ENCODE measurements around the gene KCNMA1. TPM values are rescaled to one million over a fixed set of nuclear protein-coding genes. Genes with fewer than 3 reads are reported as not detected.

KCNMA1 gene
- total RNA-seq, 2 experiments from 2014 or later, result 0.55 to 1.5 TPM

- DNase-seq, result no peak
- peaks cover 15% of the 10 kb centered on the region for H3K27me3 Mint-ChIP-seq
- no peaks in the 10 kb centered on the region for H3K4me1 Mint-ChIP-seq
- CTCF ChIA-PET, result no interaction called here
- H3K9me3 Mint-ChIP-seq (ENCODE audit: low read depth), result no peaks in the 10 kb centered on the region
- H3K27ac Mint-ChIP-seq, result no peak overlapping the region
- no peaks in the 10 kb centered on the region for H3K36me3 Mint-ChIP-seq
- H3K4me3 Mint-ChIP-seq, result no peak overlapping the region
- ATAC-seq, result no peak
Observed at GRCh38 chr10:77202857-77203256, 434.8 kb downstream of the KCNMA1 start.

GRCh38 chr10:77201135-77202106 lies 436.2 kb downstream of the KCNMA1 start:
- Mint-ChIP-seq H3K4me3 (no peak overlapping the region), H3K36me3 (no peaks in the 10 kb centered on the region), H3K4me1 (no peaks in the 10 kb centered on the region), H3K27me3 (peaks cover 18% of the 10 kb centered on the region), H3K27ac (no peak overlapping the region), H3K9me3 (ENCODE audit: low read depth) (no peaks in the 10 kb centered on the region)
- CTCF ChIA-PET, result no interaction called here
- DNase-seq, result no peak
- ATAC-seq, result no peak

GRCh38 chr10:77197544-77197943 lies 440.1 kb downstream of the KCNMA1 start:
- DNase-seq, result no peak
- no peak for ATAC-seq

GRCh38 chr10:77196614-77197013 lies 441.0 kb downstream of the KCNMA1 start:
- CTCF ChIA-PET, result no interaction called here

More at GRCh38 chr10:77197544-77197943, 440.1 kb downstream of the KCNMA1 start:
- Mint-ChIP-seq H3K4me3 (no peak overlapping the region), H3K4me1 (no peaks in the 10 kb centered on the region), H3K27ac (no peak overlapping the region), H3K9me3 (ENCODE audit: low read depth) (no peaks in the 10 kb centered on the region), H3K27me3 (peaks cover 21% of the 10 kb centered on the region), H3K36me3 (no peaks in the 10 kb centered on the region)
- CTCF ChIA-PET, result interaction anchor here (0.6 kb wide), 1 partner anchor 522 kb away, joined by 3 read pairs; no protein-coding TSS in a partner anchor

GRCh38 chr10:77195101-77195500 lies 442.5 kb downstream of the KCNMA1 start:
- H3K9me3 Mint-ChIP-seq (ENCODE audit: low read depth), result no peaks in the 10 kb centered on the region
- CTCF ChIA-PET, result no interaction called here
- ATAC-seq (no peak), DNase-seq (no peak)
- peaks cover 20% of the 10 kb centered on the region for H3K27me3 Mint-ChIP-seq
- no peak overlapping the region for H3K27ac Mint-ChIP-seq
- no peaks in the 10 kb centered on the region for H3K36me3 Mint-ChIP-seq
- no peaks in the 10 kb centered on the region for H3K4me1 Mint-ChIP-seq
- H3K4me3 Mint-ChIP-seq, result no peak overlapping the region

More at GRCh38 chr10:77196614-77197013, 441.0 kb downstream of the KCNMA1 start:
- H3K27me3 Mint-ChIP-seq, result peaks cover 19% of the 10 kb centered on the region
- no peak overlapping the region for H3K4me3 Mint-ChIP-seq
- DNase-seq (no peak), ATAC-seq (no peak)
- H3K27ac Mint-ChIP-seq, result no peak overlapping the region
- H3K9me3 Mint-ChIP-seq (ENCODE audit: low read depth), result no peaks in the 10 kb centered on the region
- H3K36me3 Mint-ChIP-seq, result no peaks in the 10 kb centered on the region
- no peaks in the 10 kb centered on the region for H3K4me1 Mint-ChIP-seq

GRCh38 chr10:77193001-77193400 lies 444.6 kb downstream of the KCNMA1 start:
- H3K4me3 Mint-ChIP-seq, result no peak overlapping the region
- no peaks in the 10 kb centered on the region for H3K9me3 Mint-ChIP-seq (ENCODE audit: low read depth)
- ATAC-seq, result no peak
- H3K27me3 Mint-ChIP-seq, result peaks cover 24% of the 10 kb centered on the region
- H3K36me3 Mint-ChIP-seq, result no peaks in the 10 kb centered on the region
- no peaks in the 10 kb centered on the region for H3K4me1 Mint-ChIP-seq
- CTCF ChIA-PET, result interaction anchor here (1.1 kb wide), 1 partner anchor 19 kb away, joined by 5 read pairs; no protein-coding TSS in a partner anchor
- DNase-seq, result no peak
- H3K27ac Mint-ChIP-seq, result no peak overlapping the region

- Mint-ChIP-seq H3K27ac (no peak overlapping the region), H3K4me1 (no peaks in the 10 kb centered on the region), H3K27me3 (peaks cover 25% of the 10 kb centered on the region), H3K36me3 (no peaks in the 10 kb centered on the region), H3K9me3 (ENCODE audit: low read depth) (no peaks in the 10 kb centered on the region), H3K4me3 (no peak overlapping the region)
- DNase-seq, result no peak
- CTCF ChIA-PET, result interaction anchor here (1.1 to 1.2 kb wide), 2 partner anchors 18 to 27 kb away, joined by 3 to 5 read pairs; no protein-coding TSS in a partner anchor
- ATAC-seq, result no peak
Observed at GRCh38 chr10:77192402-77192801, 445.2 kb downstream of the KCNMA1 start.

- Mint-ChIP-seq H3K27ac (no peak overlapping the region), H3K36me3 (no peaks in the 10 kb centered on the region), H3K9me3 (ENCODE audit: low read depth) (no peaks in the 10 kb centered on the region), H3K4me3 (no peak overlapping the region), H3K4me1 (no peaks in the 10 kb centered on the region), H3K27me3 (peaks cover 22% of the 10 kb centered on the region)
- CTCF ChIA-PET, result interaction anchor here (1.1 to 1.4 kb wide), 3 partner anchors 17 to 26 kb away, joined by 3 to 5 read pairs (median 4); no protein-coding TSS in a partner anchor
- ATAC-seq (no peak), DNase-seq (no peak)
Observed at GRCh38 chr10:77191324-77192049, 446.1 kb downstream of the KCNMA1 start.

- ATAC-seq (no peak), DNase-seq (no peak)
- Mint-ChIP-seq H3K4me3 (no peak overlapping the region), H3K27me3 (peaks cover 19% of the 10 kb centered on the region), H3K36me3 (no peaks in the 10 kb centered on the region), H3K4me1 (no peaks in the 10 kb centered on the region), H3K9me3 (ENCODE audit: low read depth) (no peaks in the 10 kb centered on the region), H3K27ac (no peak overlapping the region)
- CTCF ChIA-PET, result interaction anchor here (1.4 kb wide), 1 partner anchor 16 kb away, joined by 4 read pairs; no protein-coding TSS in a partner anchor
Observed at GRCh38 chr10:77190291-77190690, 447.3 kb downstream of the KCNMA1 start.

GRCh38 chr10:77189520-77189919 lies 448.1 kb downstream of the KCNMA1 start:
- CTCF ChIA-PET, result no interaction called here
- no peak overlapping the region for H3K27ac Mint-ChIP-seq

GRCh38 chr10:77189075-77189474 lies 448.5 kb downstream of the KCNMA1 start:
- Mint-ChIP-seq H3K27me3 (peaks cover 13% of the 10 kb centered on the region), H3K4me3 (no peak overlapping the region), H3K9me3 (ENCODE audit: low read depth) (no peaks in the 10 kb centered on the region), H3K27ac (no peak overlapping the region), H3K4me1 (no peaks in the 10 kb centered on the region), H3K36me3 (no peaks in the 10 kb centered on the region)
- CTCF ChIA-PET, result no interaction called here
- DNase-seq (no peak), ATAC-seq (no peak)

More at GRCh38 chr10:77189520-77189919, 448.1 kb downstream of the KCNMA1 start:
- Mint-ChIP-seq H3K9me3 (ENCODE audit: low read depth) (no peaks in the 10 kb centered on the region), H3K27me3 (peaks cover 13% of the 10 kb centered on the region), H3K4me3 (no peak overlapping the region), H3K36me3 (no peaks in the 10 kb centered on the region), H3K4me1 (no peaks in the 10 kb centered on the region)
- ATAC-seq (no peak), DNase-seq (no peak)

- Mint-ChIP-seq H3K27me3 (peaks cover 13% of the 10 kb centered on the region), H3K4me3 (no peak overlapping the region), H3K9me3 (ENCODE audit: low read depth) (no peaks in the 10 kb centered on the region), H3K27ac (no peak overlapping the region), H3K36me3 (no peaks in the 10 kb centered on the region), H3K4me1 (no peaks in the 10 kb centered on the region)
- CTCF ChIA-PET, result no interaction called here
- ATAC-seq (no peak), DNase-seq (no peak)
Observed at GRCh38 chr10:77188521-77188920, 449.1 kb downstream of the KCNMA1 start.

GRCh38 chr10:77188000-77188395 lies 449.6 kb downstream of the KCNMA1 start:
- no peak for ATAC-seq
- no peak overlapping the region for H3K27ac Mint-ChIP-seq
- no peaks in the 10 kb centered on the region for H3K9me3 Mint-ChIP-seq (ENCODE audit: low read depth)
- H3K27me3 Mint-ChIP-seq, result peaks cover 13% of the 10 kb centered on the region
- CTCF ChIA-PET, result no interaction called here
- DNase-seq, result no peak
- H3K4me1 Mint-ChIP-seq, result no peaks in the 10 kb centered on the region
- H3K4me3 Mint-ChIP-seq, result no peak overlapping the region
- no peaks in the 10 kb centered on the region for H3K36me3 Mint-ChIP-seq
